Measurements from ENCODE around the gene FBXO44. TPM values are rescaled to one million over a fixed set of nuclear protein-coding genes. Genes with fewer than 3 reads are reported as not detected.

Gene FBXO44
- total and polyA plus RNA-seq, 2 donors (not counting 1 experiment from before 2014, with no cell fraction given) = 8.1 to 17.8 TPM

DNA sequence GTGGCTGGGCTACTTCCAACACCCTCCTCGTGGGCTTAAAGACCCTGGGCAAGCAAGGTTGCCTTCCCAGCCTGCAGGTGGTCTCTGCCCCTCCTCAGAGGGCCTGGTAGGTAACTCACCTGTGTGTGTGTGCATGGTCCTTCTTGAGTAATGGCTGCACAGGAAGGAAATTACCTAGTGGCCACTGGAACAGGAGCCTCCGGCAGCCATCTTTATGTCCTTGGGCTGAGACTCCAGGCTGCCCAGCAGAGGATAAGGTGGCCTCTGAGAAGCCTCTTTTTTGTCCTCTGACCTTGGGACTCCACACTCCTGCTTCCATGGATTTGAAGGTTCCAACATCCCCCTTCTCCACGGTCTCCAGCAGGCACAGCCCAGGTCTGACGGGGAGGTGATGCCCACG lies 56.8 kb downstream of the FBXO44 start:
- H3K36me3 ChIP-seq (ENCODE audit: control insufficient read depth, insufficient read depth, low read length) = no peaks in the 10 kb centered on the region
- H3K9me3 ChIP-seq (ENCODE audit: control insufficient read depth, insufficient read depth, low read depth, low read length) = no peaks in the 10 kb centered on the region
- H3K9ac ChIP-seq (ENCODE audit: insufficient read depth, low read length) = no peak overlapping the region
- H3K4me2 ChIP-seq (ENCODE audit: extremely low read depth, insufficient read depth, low read length) = no peak overlapping the region
- H3K4me3 ChIP-seq (replicated peaks in 1 of 4; ENCODE audit: control extremely low read depth in 1 of 4, insufficient read depth in 1 of 4, low read depth in 3 of 4, low read length in 4 of 4) = no peak overlapping the region
- H3K4me1 ChIP-seq (ENCODE audit: control insufficient read depth, extremely low read depth, insufficient read depth, low read length) = no peaks in the 10 kb centered on the region
- DNase-seq (ENCODE audit: low read depth in 2 of 2) = no peak
- no peak overlapping the region for H2AFZ ChIP-seq (ENCODE audit: low read length)
- TF ChIP-seq, protein P1, sequence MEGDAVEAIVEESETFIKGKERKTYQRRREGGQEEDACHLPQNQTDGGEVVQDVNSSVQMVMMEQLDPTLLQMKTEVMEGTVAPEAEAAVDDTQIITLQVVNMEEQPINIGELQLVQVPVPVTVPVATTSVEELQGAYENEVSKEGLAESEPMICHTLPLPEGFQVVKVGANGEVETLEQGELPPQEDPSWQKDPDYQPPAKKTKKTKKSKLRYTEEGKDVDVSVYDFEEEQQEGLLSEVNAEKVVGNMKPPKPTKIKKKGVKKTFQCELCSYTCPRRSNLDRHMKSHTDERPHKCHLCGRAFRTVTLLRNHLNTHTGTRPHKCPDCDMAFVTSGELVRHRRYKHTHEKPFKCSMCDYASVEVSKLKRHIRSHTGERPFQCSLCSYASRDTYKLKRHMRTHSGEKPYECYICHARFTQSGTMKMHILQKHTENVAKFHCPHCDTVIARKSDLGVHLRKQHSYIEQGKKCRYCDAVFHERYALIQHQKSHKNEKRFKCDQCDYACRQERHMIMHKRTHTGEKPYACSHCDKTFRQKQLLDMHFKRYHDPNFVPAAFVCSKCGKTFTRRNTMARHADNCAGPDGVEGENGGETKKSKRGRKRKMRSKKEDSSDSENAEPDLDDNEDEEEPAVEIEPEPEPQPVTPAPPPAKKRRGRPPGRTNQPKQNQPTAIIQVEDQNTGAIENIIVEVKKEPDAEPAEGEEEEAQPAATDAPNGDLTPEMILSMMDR (conservative IDR thresholded peaks at IDR 0.05 in 1 of 2, IDR thresholded peaks at IDR 0.05 in 1 of 2; ENCODE audit: low read depth in 1 of 2, low read length in 2 of 2) = no peak
- no peak for TF ChIP-seq EZH2 (IDR thresholded peaks at IDR 0.05; ENCODE audit: low read length, missing control alignments)
- no peak overlapping the region for H3K27ac ChIP-seq (ENCODE audit: insufficient read depth, low read length)
- no peaks in the 10 kb centered on the region for H3K79me2 ChIP-seq (ENCODE audit: control insufficient read depth, insufficient read depth, low read length)
- no peaks in the 10 kb centered on the region for H4K20me1 ChIP-seq (ENCODE audit: control insufficient read depth, extremely low read depth, insufficient read depth, low read length)
- no peaks in the 10 kb centered on the region for H3K27me3 ChIP-seq (ENCODE audit: control insufficient read depth, insufficient read depth, low read length)

- no peak for DNase-seq (ENCODE audit: low read depth in 2 of 2)
- Histone ChIP-seq H3K27me3 (ENCODE audit: control insufficient read depth, insufficient read depth, low read length) (no peaks in the 10 kb centered on the region), H2AFZ (ENCODE audit: low read length) (no peak overlapping the region), H3K79me2 (ENCODE audit: control insufficient read depth, insufficient read depth, low read length) (no peaks in the 10 kb centered on the region), H4K20me1 (ENCODE audit: control insufficient read depth, extremely low read depth, insufficient read depth, low read length) (no peaks in the 10 kb centered on the region), H3K4me2 (ENCODE audit: extremely low read depth, insufficient read depth, low read length) (no peak overlapping the region), H3K9me3 (ENCODE audit: control insufficient read depth, insufficient read depth, low read depth, low read length) (no peaks in the 10 kb centered on the region), H3K36me3 (ENCODE audit: control insufficient read depth, insufficient read depth, low read length) (no peaks in the 10 kb centered on the region), H3K4me3 (replicated peaks in 1 of 4; ENCODE audit: control extremely low read depth in 1 of 4, insufficient read depth in 1 of 4, low read depth in 3 of 4, low read length in 4 of 4) (no peak overlapping the region), H3K27ac (ENCODE audit: insufficient read depth, low read length) (no peak overlapping the region), H3K9ac (ENCODE audit: insufficient read depth, low read length) (no peak overlapping the region), H3K4me1 (ENCODE audit: control insufficient read depth, extremely low read depth, insufficient read depth, low read length) (no peaks in the 10 kb centered on the region)
- TF ChIP-seq, protein P1 (conservative IDR thresholded peaks at IDR 0.05 in 1 of 2, IDR thresholded peaks at IDR 0.05 in 1 of 2; ENCODE audit: low read depth in 1 of 2, low read length in 2 of 2) = no peak
- TF ChIP-seq EZH2 (IDR thresholded peaks at IDR 0.05; ENCODE audit: low read length, missing control alignments) = no peak
Observed at GRCh38 chr1:11712285-11712684, 57.6 kb downstream of the FBXO44 start.

Other genes with a start within 250 kb of the FBXO44 start
- gene DISP3, start 175.7 kb upstream of the FBXO44 start, total RNA-seq = under 0.01 TPM in 1 of 2 replicates, not detected in the other
- gene DISP3, start 175.7 kb upstream of the FBXO44 start, polyA plus RNA-seq = 0.02 TPM in 1 of 2 replicates, not detected in the other
- 2.3 and 2.6 TPM in 2 replicates for gene FBXO2, start 448 bp upstream of the FBXO44 start, total RNA-seq
- 0.81 and 0.87 TPM in 2 replicates for gene FBXO2, start 448 bp upstream of the FBXO44 start, polyA plus RNA-seq
- 7.4 and 11.4 TPM in 2 replicates for gene FBXO6, start 9.3 kb downstream of the FBXO44 start, total RNA-seq
- 7.3 and 8.0 TPM in 2 replicates for gene FBXO6, start 9.3 kb downstream of the FBXO44 start, polyA plus RNA-seq
- gene MAD2L2, start 26.3 kb downstream of the FBXO44 start, total RNA-seq = 43.4 and 48.9 TPM in 2 replicates
- gene MAD2L2, start 26.3 kb downstream of the FBXO44 start, polyA plus RNA-seq = 35.0 and 59.3 TPM in 2 replicates
- 0.50 and 0.51 TPM in 2 replicates for gene DRAXIN, start 36.8 kb downstream of the FBXO44 start, total RNA-seq
- gene DRAXIN, start 36.8 kb downstream of the FBXO44 start, polyA plus RNA-seq = 0.03 and 0.21 TPM in 2 replicates
- 47.3 and 58.8 TPM in 2 replicates for gene AGTRAP, start 81.3 kb downstream of the FBXO44 start, total RNA-seq
- 21.0 and 25.5 TPM in 2 replicates for gene AGTRAP, start 81.3 kb downstream of the FBXO44 start, polyA plus RNA-seq
- 0.99 and 1.3 TPM in 2 replicates for gene C1orf167, start 107.3 kb downstream of the FBXO44 start, total RNA-seq
- gene C1orf167, start 107.3 kb downstream of the FBXO44 start, polyA plus RNA-seq = 0.28 and 0.39 TPM in 2 replicates
- gene MTHFR, start 151.1 kb downstream of the FBXO44 start, total RNA-seq = 56.5 and 87.4 TPM in 2 replicates
- gene MTHFR, start 151.1 kb downstream of the FBXO44 start, polyA plus RNA-seq = 13.3 and 16.3 TPM in 2 replicates
- 10.3 and 19.3 TPM in 2 replicates for gene CLCN6, start 151.3 kb downstream of the FBXO44 start, total RNA-seq
- gene CLCN6, start 151.3 kb downstream of the FBXO44 start, polyA plus RNA-seq = 13.8 and 15.3 TPM in 2 replicates
- gene NPPA, start 192.9 kb downstream of the FBXO44 start, total RNA-seq = not detected in 2 replicates
- not detected in 2 replicates for gene NPPA, start 192.9 kb downstream of the FBXO44 start, polyA plus RNA-seq
- not detected in 2 replicates for gene NPPB, start 204.1 kb downstream of the FBXO44 start, total RNA-seq
- not detected in 2 replicates for gene NPPB, start 204.1 kb downstream of the FBXO44 start, polyA plus RNA-seq